Activated naive CD4-positive, alpha-beta T cell (primary cell): ENCODE results near the gene GPR171.
"Not testable (repeated sequence)": the region's sequence is repeated elsewhere in the genome, so short reads cannot be mapped to it uniquely, and the experiment has no call there.

Source experiments
- DNase-seq, 4 experiments: peaks; one replicate each; lab custom pipeline; 2025; lab: John Stamatoyannopoulos, UW

The GPR171 gene, protein sequence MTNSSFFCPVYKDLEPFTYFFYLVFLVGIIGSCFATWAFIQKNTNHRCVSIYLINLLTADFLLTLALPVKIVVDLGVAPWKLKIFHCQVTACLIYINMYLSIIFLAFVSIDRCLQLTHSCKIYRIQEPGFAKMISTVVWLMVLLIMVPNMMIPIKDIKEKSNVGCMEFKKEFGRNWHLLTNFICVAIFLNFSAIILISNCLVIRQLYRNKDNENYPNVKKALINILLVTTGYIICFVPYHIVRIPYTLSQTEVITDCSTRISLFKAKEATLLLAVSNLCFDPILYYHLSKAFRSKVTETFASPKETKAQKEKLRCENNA

DNA sequence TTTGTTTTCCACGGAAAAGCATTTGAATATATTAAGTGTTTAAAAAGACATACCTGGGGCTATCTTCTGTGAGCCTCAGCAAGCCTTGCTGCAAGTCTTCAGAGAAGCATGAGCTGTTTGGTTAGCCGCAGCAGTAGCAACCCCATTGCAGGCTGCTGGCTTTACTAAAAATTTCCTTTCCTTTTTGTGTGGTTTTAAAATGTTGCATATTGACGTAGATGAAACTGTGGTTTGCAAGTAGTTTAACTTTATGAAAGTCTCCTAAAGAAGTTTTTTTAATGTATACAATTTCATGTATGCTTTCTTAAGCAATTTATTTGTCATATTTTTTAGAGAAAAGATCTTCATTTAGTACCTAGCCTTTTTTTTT is at the start of gene GPR171:
TSS of gene GPR171 (minus strand) at position 166 of the 370 bp plus-strand sequence. CDS start 3,830 bp downstream, outside the sequence.
- DNase-seq: peak in 3 of 4 experiments; percentile 5 to 39 (median 5)

DNA sequence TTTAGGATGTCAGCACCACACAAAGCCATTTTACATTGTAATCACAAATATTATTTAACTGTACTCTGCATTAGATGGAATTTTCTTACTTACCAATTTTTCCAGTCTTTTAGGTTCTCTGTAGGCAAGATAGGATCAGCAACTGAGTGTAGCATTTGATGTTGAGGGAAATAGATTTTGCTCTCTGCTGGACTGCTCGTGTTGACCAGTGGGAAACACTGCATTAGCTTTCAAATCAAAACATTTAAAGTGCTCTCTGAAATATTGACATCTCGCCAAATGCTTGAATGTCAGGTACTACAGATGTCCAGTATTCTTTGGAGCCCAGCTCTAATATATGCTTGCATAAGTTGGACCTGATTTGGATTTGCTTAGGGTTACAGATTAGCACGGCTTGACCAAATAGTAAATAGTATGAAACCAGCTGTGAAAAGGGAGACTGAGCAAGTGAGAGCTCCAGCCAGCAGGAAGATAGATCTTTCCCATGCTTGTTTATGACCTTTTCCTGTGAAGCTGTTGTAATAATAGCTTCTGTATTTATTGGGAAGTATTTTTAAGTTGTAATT is 45.8 kb upstream of the GPR171 start:
- DNase-seq: no peak

DNA sequence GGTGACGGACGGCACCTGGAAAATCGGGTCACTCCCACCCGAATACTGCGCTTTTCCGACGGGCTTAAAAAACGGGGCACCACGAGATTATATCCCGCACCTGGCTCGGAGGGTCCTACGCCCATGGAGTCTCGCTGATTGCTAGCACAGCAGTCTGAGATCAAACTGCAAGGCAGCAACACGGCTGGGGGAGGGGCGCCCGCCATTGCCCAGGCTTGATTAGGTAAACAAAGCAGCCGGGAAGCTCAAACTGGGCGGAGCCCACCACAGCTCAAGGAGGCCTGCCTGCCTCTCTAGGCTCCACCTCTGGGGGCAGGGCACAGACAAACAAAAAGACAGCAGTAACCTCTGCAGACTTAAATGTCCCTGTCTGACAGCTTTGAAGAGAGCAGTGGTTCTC is 39.0 kb upstream of the GPR171 start:
- not testable (repeated sequence) for DNase-seq

DNA sequence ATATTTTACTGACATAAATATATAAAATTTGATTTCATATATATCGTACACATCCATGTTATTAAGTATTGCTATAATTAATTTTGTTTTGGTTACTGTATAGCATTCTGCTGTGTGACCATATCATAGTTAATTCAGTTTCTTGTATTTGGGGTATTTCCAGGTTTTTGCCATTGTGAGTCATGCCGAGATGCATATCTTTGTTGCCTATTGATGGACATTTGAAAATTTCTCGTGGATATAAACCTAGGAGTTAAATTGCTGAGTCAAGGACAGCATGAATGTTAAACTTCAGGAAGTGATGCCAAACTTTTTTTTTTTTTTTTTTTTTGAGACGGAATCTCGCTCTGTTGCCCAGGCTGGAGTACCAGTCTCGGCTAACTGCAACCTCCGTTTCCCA is 33.7 kb upstream of the GPR171 start:
- DNase-seq: no peak

DNA sequence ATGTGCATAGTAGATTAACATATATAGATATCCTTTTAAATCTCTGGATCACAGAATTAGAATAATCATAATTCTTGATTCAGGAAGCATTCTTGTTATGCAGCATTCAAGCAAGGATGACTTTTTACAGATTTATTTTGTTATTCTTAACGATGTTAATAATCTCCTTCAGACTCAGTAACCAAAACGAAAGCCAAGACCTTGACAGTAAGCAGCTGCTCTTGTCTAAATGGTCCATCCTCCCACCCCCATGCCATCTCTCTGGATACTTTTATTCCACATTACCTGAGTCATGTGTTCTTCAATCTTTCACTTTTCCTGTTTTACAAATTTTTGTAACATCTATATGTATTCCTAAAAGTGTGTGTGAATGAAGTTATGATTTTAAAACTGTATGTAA is 33.3 kb upstream of the GPR171 start:
- no peak for DNase-seq

DNA sequence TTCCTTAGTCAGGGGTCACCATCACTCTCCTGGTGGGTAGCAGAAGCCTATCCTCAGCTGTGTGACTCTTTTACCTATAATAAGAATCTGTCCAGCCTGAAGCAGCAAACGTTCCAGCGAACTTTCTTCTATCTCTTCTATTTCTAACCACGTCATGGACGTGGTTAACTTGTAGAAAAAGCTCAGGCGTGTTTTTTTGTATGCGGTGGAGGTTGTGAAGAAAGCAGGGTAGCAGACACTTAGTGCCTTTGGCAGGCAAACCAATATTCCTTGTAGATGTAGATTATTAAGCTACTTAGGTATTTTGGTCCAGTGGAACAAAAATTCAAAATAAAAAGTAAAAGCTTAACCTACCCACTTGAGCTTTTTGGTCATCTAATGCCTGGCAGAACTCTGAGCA is 31.8 kb upstream of the GPR171 start:
- DNase-seq: no peak

DNA sequence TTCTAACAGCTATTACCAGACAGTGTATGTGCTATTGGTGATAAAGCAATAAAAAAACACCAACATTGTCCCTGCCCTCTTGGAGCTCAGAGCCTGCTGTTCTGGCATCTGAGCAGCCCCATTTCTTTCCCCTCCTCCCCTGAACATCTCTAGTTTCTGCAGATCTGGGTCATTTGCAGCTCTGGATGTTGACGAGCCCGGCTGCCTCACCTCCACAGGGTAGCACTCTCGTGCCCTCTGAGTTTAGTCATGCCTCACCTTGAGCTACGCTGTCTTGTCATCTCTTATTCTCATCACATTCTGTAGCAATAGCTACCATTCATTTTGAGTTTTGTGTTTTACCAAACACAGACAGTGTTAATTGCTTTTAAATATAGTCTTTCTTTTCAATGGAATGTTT is 30.0 kb upstream of the GPR171 start:
- DNase-seq: no peak

DNA sequence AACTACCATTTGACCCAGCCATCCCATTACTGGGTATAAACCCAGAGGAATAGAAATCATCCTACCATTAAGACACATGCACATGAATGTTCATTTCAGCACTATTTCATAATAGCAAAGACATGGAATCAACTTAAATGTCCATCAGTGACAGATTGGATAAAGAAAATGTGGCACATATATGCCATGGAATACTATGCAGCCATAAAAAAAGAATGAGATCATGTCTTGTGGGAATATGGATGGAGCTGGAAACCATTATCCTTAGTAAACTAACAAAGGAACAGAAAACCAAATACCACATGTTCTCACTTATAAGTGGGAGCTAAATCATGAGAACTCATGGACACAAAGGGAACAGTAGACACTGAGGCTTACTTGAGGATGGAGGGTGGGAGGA is 29.4 kb upstream of the GPR171 start:
- DNase-seq: not testable (repeated sequence)

DNA sequence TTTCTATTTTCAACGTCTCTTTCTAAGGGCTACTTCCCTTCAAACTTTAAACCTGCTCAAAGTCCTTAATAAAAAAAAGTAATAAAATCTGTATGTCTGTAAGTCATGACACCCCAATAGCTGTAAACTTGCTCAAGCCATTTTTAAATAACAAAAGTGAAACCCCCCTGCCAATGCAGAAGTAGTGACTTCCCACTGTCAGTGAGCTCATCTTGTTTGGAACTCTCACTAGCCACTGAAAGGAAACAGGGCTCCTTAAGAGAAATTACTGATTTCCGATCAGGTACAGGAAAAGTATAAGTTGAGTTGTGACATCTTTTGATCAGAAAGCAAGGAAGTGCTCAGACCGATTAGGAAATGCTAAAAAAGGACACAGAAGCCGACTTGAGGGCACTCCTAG is 27.6 kb upstream of the GPR171 start:
- no peak for DNase-seq

DNA sequence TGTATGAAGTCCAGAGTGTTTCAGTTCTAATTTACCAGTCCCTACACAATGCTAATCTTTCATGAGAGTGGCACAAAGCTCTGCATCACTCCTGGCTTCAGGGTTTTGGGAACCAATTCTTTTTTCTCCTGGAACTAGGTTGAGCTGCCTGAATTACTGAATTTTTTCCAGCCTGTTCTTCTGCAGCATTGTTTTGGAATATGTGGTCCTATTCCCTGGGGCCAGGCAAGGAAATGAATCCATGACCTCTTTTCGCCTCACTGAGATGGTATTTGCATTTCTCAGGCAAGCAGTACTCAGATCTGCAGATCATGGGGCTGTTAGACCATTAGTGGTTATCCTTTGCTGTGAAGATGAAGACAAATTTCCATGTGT is 25.6 kb upstream of the GPR171 start:
- DNase-seq: no peak

DNA sequence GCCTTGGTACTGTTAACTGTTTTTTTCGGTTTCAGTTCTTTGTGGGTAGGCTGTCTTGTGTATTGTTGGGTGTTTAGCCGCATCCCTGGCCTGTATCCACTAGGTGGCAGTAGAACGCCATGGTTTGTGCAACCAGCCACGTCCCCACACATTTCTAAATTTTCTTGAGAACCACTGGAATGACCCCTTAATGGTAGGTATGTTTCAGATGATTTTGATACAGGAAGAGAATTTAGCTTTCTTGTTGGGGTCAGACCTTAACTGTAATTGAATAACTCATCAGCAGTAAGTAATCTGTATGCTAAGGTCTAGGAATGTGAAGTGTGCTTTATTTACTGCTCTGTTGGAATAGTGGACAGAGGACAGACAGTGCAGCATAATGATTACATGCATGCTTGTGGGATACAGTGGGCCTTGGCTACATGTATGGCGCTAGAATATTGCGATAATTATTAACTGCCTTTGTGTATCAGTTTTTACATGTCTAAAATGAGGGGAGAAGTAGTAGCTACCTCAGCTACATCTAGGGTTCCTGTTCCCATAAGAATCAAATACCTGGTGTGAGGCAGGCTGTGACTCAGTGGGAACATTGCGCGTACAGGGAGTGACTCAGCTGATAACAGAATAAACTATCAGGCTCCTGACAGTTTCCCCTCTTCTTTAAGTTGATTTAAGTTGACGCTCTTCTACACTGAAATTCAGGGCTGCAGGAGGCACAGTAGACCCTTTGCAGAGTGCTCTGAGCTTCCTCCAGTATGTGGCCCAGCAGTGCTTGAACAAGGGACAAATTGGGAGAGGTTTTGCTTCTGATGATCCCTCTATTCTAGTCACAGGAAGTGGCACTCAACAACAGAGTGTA is 25.0 kb upstream of the GPR171 start:
- peak; percentile 15 to 58 (median 50) for DNase-seq

DNA sequence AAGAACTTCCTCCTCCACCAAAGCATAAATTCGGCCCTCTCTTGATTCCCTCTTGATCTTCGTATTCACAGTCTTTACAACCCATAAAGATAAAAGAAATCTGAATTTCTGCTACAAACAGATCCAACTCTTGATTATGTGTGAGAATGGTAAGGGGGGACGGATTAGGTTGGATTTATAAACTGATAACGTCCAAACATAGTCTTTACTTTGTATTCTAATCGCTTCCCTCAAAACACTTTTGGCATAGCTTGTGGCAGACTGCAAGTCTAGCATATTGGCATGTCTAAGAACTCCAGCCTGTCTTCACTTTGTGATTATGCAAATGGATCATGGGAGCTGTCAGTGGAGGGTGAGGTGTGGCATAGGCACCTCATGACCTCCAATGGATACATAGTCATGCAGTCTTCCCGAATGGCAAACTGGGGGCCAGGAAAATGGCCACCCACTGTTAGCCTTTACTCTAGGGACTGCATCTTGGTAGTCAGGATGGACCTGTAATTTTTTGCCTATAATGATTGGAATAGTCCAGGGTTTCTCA is 24.3 kb upstream of the GPR171 start:
- no peak for DNase-seq

DNA sequence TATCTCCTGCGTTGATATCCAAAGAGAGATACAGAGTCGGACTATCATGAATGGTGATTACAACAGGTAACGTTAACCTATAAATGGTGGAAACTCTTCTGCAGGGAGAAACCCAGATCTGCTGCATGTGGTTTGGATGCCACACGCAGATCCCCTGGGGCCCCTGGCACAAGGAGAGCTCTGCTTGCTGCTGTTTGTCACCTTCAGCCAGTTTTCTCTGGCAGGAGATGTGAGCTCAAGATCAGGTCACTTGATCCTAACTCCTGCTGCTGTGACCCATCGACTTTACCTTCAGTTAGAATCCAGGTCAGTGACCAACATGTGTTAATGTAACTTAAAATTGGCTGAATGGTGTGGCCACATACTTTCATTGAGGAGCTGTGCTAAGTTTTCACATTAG is 23.8 kb upstream of the GPR171 start:
- DNase-seq: no peak

DNA sequence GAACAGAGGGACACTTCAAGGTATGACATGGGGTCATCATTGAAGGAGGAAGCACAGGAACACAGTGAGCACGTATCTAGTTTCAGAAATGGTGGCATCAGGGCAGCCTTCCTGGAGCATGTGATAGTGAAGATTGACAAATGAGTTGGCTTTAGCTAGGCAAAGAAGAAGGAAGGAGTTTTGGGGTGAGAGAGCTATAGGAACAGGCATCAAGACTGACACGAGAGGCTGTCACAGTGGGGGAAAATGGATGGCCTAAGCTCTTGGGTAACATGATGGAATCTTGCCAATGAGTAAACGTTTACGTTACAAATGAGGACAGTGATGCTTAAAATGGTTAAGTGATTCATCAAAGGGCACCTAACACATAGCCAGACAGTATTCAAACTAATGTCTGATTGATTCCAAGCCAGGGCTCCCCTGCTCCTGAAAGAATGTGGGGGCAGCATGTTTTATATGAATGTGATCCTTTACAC is 23.1 kb upstream of the GPR171 start:
- no peak for DNase-seq

DNA sequence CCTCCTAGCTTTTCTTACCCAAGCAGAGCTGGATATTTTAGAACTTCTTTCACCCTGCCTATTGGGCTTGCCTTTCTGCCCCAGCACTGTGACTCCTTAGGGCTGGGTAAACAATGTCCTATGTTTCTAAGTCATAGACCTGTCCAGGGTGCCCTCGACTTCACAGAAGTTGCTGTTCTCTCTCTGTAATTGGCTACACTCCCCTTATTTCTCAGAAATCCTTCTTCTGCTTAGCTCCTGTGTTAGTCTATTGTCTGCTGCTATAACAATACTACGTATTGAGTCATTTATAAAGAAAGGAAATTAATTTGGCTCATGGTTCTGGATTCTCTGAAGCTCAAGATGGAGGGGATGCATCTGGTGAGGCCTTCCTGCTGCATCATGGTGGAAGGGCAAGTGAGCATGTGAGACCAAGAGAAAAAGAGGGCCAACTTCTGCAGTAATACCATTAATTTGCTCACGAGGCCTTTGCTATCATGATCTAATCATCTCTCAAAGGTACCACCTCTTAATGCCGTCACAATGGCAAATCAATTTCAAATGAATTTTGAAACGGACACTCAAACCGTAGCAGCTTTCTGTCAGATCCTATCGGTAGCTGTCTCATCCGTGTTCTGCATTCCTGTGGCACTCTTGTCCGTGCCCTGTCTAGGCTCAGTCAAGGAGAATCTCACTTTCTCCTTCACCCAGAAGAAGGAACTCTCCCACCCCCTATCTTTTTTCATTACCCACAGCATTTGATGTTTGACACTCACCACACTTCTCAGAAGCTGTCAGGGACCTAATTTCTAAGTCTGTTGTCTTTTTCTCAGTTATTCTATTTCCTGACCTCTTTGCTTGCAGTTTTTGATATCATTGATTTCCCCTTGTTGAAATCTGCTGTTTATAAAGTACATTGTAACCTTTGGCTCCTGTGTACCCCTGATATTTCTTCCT is 22.3 kb upstream of the GPR171 start:
- DNase-seq: no peak

DNA sequence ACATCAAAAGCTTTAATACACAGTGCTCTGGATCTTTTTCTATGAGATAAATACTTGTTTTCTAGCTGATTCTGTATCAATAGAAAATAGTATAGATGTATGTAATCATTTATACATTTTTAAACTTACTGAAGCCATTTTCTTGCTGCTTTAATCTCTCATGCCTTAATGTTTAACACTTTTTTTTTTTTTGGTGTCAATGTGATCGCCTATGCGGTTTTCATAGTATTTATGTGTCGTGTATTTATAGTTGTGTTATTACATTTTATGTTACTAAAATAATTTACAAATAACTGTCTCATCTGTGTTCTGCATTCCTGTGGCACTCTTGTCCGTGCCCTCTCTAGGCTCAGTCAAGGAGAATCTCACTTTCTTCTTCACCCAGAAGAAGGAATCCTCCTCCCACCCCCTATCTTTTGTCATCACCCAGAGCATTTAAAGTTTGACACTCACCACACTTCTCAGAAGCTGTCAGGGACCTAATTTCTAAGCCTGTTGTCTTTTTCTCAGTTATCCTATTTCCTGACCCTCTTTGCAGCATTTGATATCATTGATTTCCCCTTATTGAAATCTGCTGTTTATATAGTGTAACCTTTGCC is 21.4 kb upstream of the GPR171 start:
- no peak for DNase-seq

DNA sequence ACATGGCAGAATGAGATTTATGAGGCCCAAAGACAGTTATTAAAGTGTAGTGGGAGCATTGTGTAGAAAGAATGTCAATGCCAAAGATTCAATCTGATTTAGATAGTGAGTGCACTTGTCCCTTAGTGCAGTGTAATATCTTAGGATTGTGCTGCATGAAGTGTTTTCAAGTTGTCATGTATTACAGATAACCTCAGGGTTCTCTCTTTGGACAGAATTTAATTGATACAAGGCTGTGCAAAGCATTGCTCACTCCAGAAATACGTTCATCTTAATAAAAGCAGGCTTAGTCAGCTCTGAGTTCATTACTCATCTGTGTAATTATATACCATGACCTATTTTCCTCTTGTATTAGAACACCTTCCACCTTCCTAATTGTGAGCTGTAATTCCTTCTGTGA is 16.0 kb upstream of the GPR171 start:
- DNase-seq: no peak

DNA sequence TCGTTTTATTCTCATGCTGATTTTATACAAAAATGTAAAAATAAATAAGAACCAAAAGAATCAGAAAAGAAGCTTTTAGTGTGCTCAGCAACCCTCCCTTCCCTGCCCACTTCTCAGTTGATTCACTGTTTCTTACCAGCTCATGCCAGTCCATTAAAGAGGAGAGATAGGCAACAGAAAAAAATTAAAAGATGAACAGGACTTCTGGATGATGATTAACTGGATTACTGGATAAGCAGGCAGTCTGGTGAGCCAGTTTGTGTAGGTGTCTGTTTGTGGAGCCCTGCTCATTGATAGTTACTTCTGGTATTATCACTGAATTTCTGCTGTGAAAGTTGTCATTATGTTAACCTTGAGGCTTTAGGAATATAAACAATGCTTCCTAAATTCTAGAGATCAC is 15.1 kb upstream of the GPR171 start:
- no peak for DNase-seq

DNA sequence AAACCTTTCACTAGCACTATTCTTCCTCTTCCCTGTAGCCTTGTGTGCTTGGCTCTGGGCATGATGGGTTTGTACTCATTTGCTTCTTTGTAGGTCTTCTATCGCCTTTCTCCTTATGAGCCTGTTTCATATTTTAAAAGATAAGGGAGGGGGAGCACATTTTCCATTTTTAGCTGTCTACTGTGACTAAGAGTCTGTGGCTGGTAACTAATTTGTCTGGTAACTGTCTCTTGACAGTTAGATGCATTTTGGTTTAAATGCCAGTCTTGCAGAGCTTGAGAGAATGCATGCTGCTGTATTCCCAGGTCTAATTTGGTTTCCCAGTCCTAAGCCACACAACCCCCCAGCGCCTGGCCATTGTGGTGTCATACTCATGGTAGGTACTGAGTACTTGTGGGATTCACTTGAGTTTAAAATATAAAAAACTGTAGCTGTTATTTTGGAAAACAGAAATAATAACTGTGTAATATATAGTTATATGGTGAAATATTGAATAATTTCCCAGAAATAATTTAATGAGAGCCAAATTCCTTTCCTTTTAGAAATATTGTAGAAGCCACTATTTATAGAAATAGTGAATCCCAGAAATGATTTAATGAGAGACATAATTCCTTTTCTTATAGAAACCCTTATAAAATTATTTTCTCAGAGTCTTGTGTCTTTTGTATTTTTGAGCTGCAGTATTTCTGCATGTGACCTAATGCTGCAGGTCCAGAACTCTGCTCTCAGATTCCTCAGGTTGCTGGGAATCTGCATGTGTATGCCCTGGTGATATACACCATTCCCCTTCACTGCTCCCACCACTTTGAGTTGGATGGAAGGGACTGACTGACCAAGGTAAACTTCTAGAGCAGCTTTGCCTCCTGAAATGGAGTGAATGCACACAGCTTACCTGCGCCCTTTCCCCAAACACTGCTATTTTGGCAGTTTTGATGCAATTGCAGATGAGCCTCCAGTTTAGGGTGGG is 13.9 kb upstream of the GPR171 start:
- no peak for DNase-seq

DNA sequence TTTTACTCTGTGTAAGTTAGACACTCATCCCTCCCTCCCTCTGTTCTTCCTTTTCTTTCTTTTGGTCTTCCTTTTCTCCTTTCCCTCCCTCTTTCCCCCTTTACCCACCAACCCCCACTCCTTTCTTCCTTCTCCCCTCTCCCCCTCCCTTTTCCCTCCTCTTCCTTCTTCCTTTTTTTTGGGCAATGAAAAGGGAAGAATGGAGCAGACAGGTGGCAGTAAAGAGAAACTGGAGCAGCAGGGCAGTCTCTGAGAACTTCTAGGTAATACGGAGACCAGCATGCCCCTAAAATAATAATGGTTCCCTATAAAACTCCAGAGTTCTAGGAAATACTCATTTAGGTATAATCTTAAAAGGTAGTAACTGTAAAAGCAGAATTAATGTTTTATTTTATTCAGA is 11.4 kb upstream of the GPR171 start:
- DNase-seq: no peak
